Measurements from ENCODE around the gene GAL. TPM values are rescaled to one million over a fixed set of nuclear protein-coding genes. Genes with fewer than 3 reads are reported as not detected.

Gene GAL
- total and polyA plus RNA-seq, 8 donors = 0.38 to 6.3 (median 0.98) TPM

GRCh38 chr11:68709062-68709461 lies 24.7 kb downstream of the GAL start:
- no peak overlapping the region for H3K4me3 ChIP-seq
- TF ChIP-seq CTCF (IDR thresholded peaks at IDR 0.05) = no peak
- intact Hi-C loops (cut with DNase I) = no loop called here
- FAIRE-seq (no peak), ATAC-seq (no peak), DNase-seq (no peak)
- H3K4me1 ChIP-seq = no peaks in the 10 kb centered on the region
- WGBS, 2 donors = 87 to 90% methylated on average over 12 of the region's 12 CpGs
- no peaks in the 10 kb centered on the region for H3K9me3 ChIP-seq
- no peaks in the 10 kb centered on the region for H3K27me3 ChIP-seq
- no peaks in the 10 kb centered on the region for H3K36me3 ChIP-seq
- H3K27ac ChIP-seq = no peak overlapping the region

GRCh38 chr11:68710409-68710808 lies 26.1 kb downstream of the GAL start:
- H3K4me1 ChIP-seq = no peaks in the 10 kb centered on the region
- TF ChIP-seq CTCF (IDR thresholded peaks at IDR 0.05) = no peak
- FAIRE-seq (no peak), ATAC-seq (no peak), DNase-seq (no peak)
- no peak overlapping the region for H3K4me3 ChIP-seq
- H3K9me3 ChIP-seq = no peaks in the 10 kb centered on the region
- H3K36me3 ChIP-seq = no peaks in the 10 kb centered on the region
- WGBS, 2 donors = 76 to 83% methylated on average over 11 of the region's 11 CpGs
- intact Hi-C loops (cut with DNase I) = no loop called here
- no peaks in the 10 kb centered on the region for H3K27me3 ChIP-seq
- no peak overlapping the region for H3K27ac ChIP-seq

- intact Hi-C loops (cut with DNase I) = no loop called here
- Histone ChIP-seq H3K4me3 (no peak overlapping the region), H3K27ac (no peak overlapping the region), H3K36me3 (no peaks in the 10 kb centered on the region), H3K4me1 (no peaks in the 10 kb centered on the region), H3K27me3 (no peaks in the 10 kb centered on the region), H3K9me3 (no peaks in the 10 kb centered on the region)
- WGBS, 2 donors = 86 to 90% methylated on average over 8 of the region's 8 CpGs
- ATAC-seq (no peak), FAIRE-seq (no peak), DNase-seq (no peak)
- TF ChIP-seq CTCF (IDR thresholded peaks at IDR 0.05) = no peak
These were observed 26.8 kb downstream of the GAL start for GRCh38 chr11:68711114-68711513.

GRCh38 chr11:68714060-68714856 lies 29.9 kb downstream of the GAL start:
- no peak for TF ChIP-seq CTCF (IDR thresholded peaks at IDR 0.05)
- Histone ChIP-seq H3K27ac (no peak overlapping the region), H3K4me1 (no peaks in the 10 kb centered on the region), H3K27me3 (no peaks in the 10 kb centered on the region), H3K36me3 (no peaks in the 10 kb centered on the region), H3K9me3 (no peaks in the 10 kb centered on the region), H3K4me3 (no peak overlapping the region)
- DNase-seq (no peak), FAIRE-seq (no peak), ATAC-seq (no peak)
- intact Hi-C loops (cut with DNase I) = no loop called here
- WGBS, 2 donors = 71 to 81% methylated on average over 23 of the region's 23 CpGs

GRCh38 chr11:68715456-68716122 lies 31.2 kb downstream of the GAL start:
- FAIRE-seq = no peak
- no peak for TF ChIP-seq CTCF (IDR thresholded peaks at IDR 0.05)
- DNase-seq = no peak
- no peak for ATAC-seq
- Histone ChIP-seq H3K27ac (no peak overlapping the region), H3K4me3 (no peak overlapping the region), H3K9me3 (no peaks in the 10 kb centered on the region), H3K36me3 (no peaks in the 10 kb centered on the region), H3K4me1 (no peaks in the 10 kb centered on the region), H3K27me3 (no peaks in the 10 kb centered on the region)
- intact Hi-C loops (cut with DNase I) = no loop called here
- WGBS, 2 donors = 88 to 90% methylated on average over 11 of the region's 11 CpGs

Measured in pancreas (tissue), 10 donors.